Measurements from ENCODE around the gene CRYBA2. TPM values are rescaled to one million over a fixed set of nuclear protein-coding genes. Genes with fewer than 3 reads are reported as not detected.

The CRYBA2 gene
- total and polyA plus RNA-seq, 8 donors: 3.7 to 314 (median 13.2) TPM

DNA sequence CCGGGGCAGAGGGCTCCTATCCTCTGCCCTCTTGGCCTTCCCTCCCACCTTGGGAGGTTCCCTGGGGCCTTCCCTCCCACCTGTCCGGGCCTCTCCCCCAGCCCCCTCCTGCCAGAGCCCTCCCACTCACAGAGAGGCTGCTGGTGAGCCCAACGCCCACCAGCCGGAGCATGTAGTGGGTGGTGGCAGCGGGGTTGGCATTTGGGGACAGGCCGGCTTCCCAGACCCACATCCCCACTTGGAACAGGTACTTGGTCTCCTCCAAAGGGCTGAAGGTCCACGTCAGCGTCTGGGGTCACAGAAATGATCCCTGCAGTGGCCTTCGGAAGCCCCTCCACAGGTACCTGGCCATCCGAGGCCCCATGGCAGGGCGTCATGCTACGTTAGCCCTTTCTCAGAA, 28.8 kb upstream of the CRYBA2 start:
- no peaks in the 10 kb centered on the region for H3K36me3 ChIP-seq
- FAIRE-seq (no peak), ATAC-seq (no peak), DNase-seq (no peak)
- H3K27me3 ChIP-seq: no peaks in the 10 kb centered on the region
- no peaks in the 10 kb centered on the region for H3K9me3 ChIP-seq
- no peak overlapping the region for H3K4me3 ChIP-seq
- no peaks in the 10 kb centered on the region for H3K4me1 ChIP-seq
- H3K27ac ChIP-seq: no peak overlapping the region
- WGBS, 2 donors: 70 to 83% methylated on average over 12 of the region's 12 CpGs
- intact Hi-C loops (cut with DNase I): loop anchor here in 1 of 3 donors (10.0 kb wide), 1 partner anchor 133 kb away; no protein-coding TSS in a partner anchor
- TF ChIP-seq, protein P1, sequence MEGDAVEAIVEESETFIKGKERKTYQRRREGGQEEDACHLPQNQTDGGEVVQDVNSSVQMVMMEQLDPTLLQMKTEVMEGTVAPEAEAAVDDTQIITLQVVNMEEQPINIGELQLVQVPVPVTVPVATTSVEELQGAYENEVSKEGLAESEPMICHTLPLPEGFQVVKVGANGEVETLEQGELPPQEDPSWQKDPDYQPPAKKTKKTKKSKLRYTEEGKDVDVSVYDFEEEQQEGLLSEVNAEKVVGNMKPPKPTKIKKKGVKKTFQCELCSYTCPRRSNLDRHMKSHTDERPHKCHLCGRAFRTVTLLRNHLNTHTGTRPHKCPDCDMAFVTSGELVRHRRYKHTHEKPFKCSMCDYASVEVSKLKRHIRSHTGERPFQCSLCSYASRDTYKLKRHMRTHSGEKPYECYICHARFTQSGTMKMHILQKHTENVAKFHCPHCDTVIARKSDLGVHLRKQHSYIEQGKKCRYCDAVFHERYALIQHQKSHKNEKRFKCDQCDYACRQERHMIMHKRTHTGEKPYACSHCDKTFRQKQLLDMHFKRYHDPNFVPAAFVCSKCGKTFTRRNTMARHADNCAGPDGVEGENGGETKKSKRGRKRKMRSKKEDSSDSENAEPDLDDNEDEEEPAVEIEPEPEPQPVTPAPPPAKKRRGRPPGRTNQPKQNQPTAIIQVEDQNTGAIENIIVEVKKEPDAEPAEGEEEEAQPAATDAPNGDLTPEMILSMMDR (IDR thresholded peaks at IDR 0.05): no peak

DNA sequence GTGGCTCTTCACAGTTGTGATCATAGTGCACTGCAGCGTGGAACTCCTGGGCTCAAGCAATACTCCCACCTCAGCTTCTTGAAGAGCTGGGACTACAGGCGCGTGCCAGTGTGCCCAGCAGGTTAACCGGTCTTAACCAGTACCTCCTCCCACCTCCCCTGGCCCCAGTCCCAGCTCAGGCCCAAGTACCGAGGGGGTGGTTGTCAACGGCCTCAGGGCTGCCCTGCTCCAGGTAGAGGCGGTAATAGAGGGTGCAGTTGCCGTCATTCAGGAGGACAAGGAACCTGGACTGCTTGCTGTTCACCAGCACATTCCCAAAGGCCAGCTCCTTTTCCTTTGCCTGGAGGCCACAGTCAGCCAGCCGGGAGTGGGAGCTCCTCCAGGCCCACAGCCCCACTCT, 28.4 kb upstream of the CRYBA2 start:
- no peaks in the 10 kb centered on the region for H3K9me3 ChIP-seq
- ATAC-seq: no peak
- FAIRE-seq: no peak
- TF ChIP-seq, protein P1 (IDR thresholded peaks at IDR 0.05): no peak
- H3K4me1 ChIP-seq: no peaks in the 10 kb centered on the region
- H3K36me3 ChIP-seq: no peaks in the 10 kb centered on the region
- WGBS, 2 donors: 70 to 81% methylated on average over 9 of the region's 9 CpGs
- no peak for DNase-seq
- no peaks in the 10 kb centered on the region for H3K27me3 ChIP-seq
- intact Hi-C loops (cut with DNase I): loop anchor here in 1 of 3 donors (10.0 kb wide), 1 partner anchor 133 kb away; no protein-coding TSS in a partner anchor
- no peak overlapping the region for H3K4me3 ChIP-seq
- H3K27ac ChIP-seq: no peak overlapping the region

DNA sequence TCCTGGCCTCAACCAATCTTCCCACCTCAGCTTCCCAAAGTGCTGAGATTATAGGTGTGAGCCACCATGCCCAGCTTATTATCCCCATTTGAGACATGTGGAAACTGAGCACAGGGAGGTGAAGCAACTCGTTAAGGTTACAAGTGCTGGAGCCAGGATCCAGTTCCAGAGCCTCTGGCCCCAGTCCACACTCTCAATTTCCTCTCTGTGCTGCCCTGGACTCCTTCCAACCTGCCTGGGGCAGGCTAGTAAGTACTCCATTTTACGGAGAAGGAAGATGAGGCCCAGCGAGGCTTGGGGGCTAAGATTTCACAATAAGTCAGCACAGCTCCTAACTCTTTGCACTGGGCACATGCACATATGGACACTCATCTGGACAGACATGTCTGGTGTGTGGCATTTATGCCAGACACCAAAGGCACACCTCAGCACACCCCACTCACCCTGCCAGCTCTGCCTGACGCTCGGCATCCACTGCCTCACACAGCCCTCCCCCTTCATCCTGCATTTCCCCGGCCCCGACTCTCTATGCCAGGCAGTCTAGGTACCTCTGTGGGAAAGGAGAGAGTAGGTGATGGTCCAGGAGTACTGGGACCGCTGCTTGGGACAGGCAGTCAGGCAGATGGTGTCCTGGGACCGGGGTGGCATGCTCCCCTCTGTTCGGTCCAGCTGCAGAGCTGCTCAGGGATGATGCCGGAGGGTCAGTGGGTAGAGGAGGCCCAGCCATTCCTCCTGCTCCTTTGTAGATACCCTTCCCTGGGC, 27.6 kb upstream of the CRYBA2 start:
- FAIRE-seq (no peak), ATAC-seq (no peak)
- intact Hi-C loops (cut with DNase I): loop anchor here in 1 of 3 donors (10.0 kb wide), 1 partner anchor 134 kb away; no protein-coding TSS in a partner anchor

DNA sequence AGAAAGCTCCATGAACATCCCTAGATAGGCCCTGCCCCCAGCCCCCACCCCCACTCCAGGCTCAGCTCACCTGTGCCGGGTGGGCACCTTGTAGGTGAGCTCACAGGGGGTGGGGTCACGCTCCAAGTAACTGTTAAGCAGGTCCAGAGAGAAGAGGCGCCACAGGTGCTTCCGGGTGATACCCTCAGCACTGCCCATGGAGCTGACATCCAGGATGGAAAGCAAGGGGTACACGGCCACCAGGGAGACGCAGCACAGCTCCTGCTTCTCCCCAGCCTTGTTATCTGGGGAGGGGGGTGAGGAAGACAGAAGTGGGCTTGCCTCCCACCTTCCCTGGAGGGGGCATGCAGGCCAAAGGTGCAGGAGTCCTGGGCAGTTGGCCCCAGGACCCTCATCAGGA, 26.2 kb upstream of the CRYBA2 start:
- WGBS, 2 donors: 54 to 60% methylated on average over 6 of the region's 6 CpGs
- intact Hi-C loops (cut with DNase I): no loop called here
- ATAC-seq (no peak), FAIRE-seq (no peak), DNase-seq (peak in 2 of 6 donors; percentile 21 to 33)
- Histone ChIP-seq H3K4me3 (no peak overlapping the region), H3K36me3 (no peaks in the 10 kb centered on the region), H3K4me1 (no peaks in the 10 kb centered on the region), H3K27me3 (no peaks in the 10 kb centered on the region), H3K9me3 (no peaks in the 10 kb centered on the region), H3K27ac (no peak overlapping the region)
- TF ChIP-seq, protein P1 (IDR thresholded peaks at IDR 0.05): no peak

More for the DNA sequence above, 27.6 kb upstream of the CRYBA2 start:
- Histone ChIP-seq H3K27ac (no peak overlapping the region), H3K36me3 (no peaks in the 10 kb centered on the region), H3K9me3 (no peaks in the 10 kb centered on the region), H3K4me3 (no peak overlapping the region), H3K27me3 (no peaks in the 10 kb centered on the region), H3K4me1 (no peaks in the 10 kb centered on the region)
- TF ChIP-seq, protein P1 (IDR thresholded peaks at IDR 0.05): no peak
- 74 to 81% methylated on average over 11 of the region's 11 CpGs for WGBS, 2 donors
- DNase-seq: peak in 1 of 6 donors; percentile 5

DNA sequence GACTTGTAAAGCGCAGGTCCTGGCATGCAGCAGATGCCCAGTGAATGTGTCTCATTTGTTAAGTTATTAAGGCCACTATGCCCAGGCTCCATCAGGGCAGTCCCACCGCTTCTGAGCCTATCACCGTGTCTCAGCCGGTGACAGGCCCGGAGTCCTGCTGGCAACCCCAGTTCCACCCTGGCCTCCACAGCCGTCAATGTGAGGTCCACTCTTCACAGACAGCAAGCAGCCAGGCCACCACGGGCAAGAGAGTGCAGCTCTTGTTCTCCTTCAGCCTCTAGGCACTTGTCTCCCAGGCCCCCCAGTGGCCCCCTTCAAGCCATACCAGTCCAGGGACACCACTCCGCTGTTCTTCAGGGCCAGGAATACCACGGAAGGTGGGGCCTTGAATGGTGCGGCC, 25.5 kb upstream of the CRYBA2 start:
- no peak for FAIRE-seq
- DNase-seq: peak in 1 of 6 donors; percentile 21
- TF ChIP-seq, protein P1 (IDR thresholded peaks at IDR 0.05): no peak
- ATAC-seq: no peak
- H3K27ac ChIP-seq: no peak overlapping the region
- H3K4me1 ChIP-seq: no peaks in the 10 kb centered on the region
- intact Hi-C loops (cut with DNase I): no loop called here
- H3K36me3 ChIP-seq: no peaks in the 10 kb centered on the region
- H3K27me3 ChIP-seq: no peaks in the 10 kb centered on the region
- no peaks in the 10 kb centered on the region for H3K9me3 ChIP-seq
- 68 to 74% methylated on average over 10 of the region's 10 CpGs for WGBS, 2 donors
- H3K4me3 ChIP-seq: no peak overlapping the region

Data from pancreas (tissue), 10 donors.